GM19351 (cell line): ENCODE measurements around the gene OVCH2.

Source experiments
- ATAC-seq: cut with Tn5 transposase; IDR thresholded peaks from one replicate; pipeline ENCODE4 v1.9.1; 2021; ENCODE audit warnings: mild to moderate bottlenecking, moderate library complexity; ENCODE audit not compliant: unreplicated experiment

Gene OVCH2

GRCh38 chr11:7643314-7643713 lies 63.0 kb downstream of the OVCH2 start:
- ATAC-seq, result no peak

GRCh38 chr11:7642747-7643146 lies 63.5 kb downstream of the OVCH2 start:
- ATAC-seq, result no peak

GRCh38 chr11:7640816-7641215 lies 65.5 kb downstream of the OVCH2 start:
- ATAC-seq, result no peak

DNA sequence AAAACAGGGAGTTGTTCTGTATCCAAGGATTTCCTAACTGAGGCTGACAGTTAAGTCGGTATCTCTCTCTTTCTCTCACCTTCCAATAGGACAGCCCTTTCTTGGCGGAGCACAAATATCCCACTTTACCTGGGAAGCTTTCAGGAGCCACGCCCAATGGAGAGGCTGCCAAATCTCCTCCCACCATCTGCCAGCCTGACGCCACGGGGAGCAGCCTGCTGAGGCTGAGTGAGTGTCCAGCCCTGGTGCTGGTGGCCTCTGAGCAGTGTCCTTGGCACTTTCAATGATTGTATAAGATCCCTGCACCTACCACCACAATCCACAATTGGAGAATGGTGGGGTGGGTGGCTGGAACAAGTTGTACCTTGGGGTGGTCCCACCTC lies 66.6 kb downstream of the OVCH2 start:
- ATAC-seq, result no peak
